HepG2 (cell line): Measurements from ENCODE around the gene TTC31. TPM values are rescaled to one million over a fixed set of nuclear protein-coding genes. Genes with fewer than 3 reads are reported as not detected.

Experiments
- CENPT ChIP-seq: sonication (generic); formaldehyde crosslinking; IDR thresholded peaks from 2 replicates; pipeline ENCODE4 v1.8.0; 2022; ENCODE audit warnings: low read depth, mild to moderate bottlenecking, moderate library complexity, missing genetic modification reagents
- FIP1L1 ChIP-seq: fragments of 200-400 bp; formaldehyde crosslinking; IDR thresholded peaks from 2 replicates; pipeline ENCODE4 v1.6.1; 2018; ENCODE audit warnings: low read depth, mild to moderate bottlenecking, low read length, moderate library complexity, borderline replicate concordance; ENCODE audit not compliant: insufficient read depth
- PAF1 ChIP-seq: IDR thresholded peaks from 2 replicates; pipeline ENCODE4 v1.6.1; 2016; ENCODE audit warnings: missing genetic modification reagents, missing compliant biosample characterization
- SKI ChIP-seq: fragments of 450-650 bp; IDR thresholded peaks from one replicate; pipeline ENCODE4 v1.6.1; 2018; ENCODE audit warnings: mild to moderate bottlenecking; ENCODE audit not compliant: partially characterized antibody
- ZNF432 ChIP-seq: sonication (generic); formaldehyde crosslinking; IDR thresholded peaks from 2 replicates; pipeline ENCODE4 v1.5.0; 2020; ENCODE audit warnings: missing genetic modification reagents, mild to moderate bottlenecking, borderline replicate concordance
- polyA plus RNA-seq, 8 experiments: library from polyadenylated mRNA; depleted of rRNA in 3 of 8; stranded (reverse) in 7 of 8; unstranded in 1 of 8; fragments of >200 nt; fragmentation: Illumina TruSeq in 4 of 8; extraction: Trizol in 4 of 8; gene quantifications; 2 replicates each; pipeline versions ENCODE4 v1.2.1 to v1.2.3, GENCODE V29; 2011 to 2016; ENCODE audit warnings: low read depth in 4 of 8, missing spikeins in 1 of 8, mixed read lengths in 1 of 8; ENCODE audit not compliant: insufficient read depth in 1 of 8
- total RNA-seq, 5 experiments: library from RNA; depleted of rRNA; stranded (reverse); fragments of >200 nt; fragmentation: Illumina TruSeq; extraction: Trizol; gene quantifications; 2 replicates each; pipeline ENCODE4 v1.2.3, GENCODE V29; 2016; ENCODE audit warnings: low read depth in 1 of 5
- TF ChIP-seq, protein P1 (sequence below): sonication (generic); formaldehyde crosslinking; IDR thresholded peaks from 2 replicates; pipeline ENCODE4 v1.5.0; 2020; ENCODE audit warnings: mild to moderate bottlenecking, low read depth, missing genetic modification reagents, borderline replicate concordance
- TF ChIP-seq, protein P2 (sequence below): sonication (generic); formaldehyde crosslinking; IDR thresholded peaks from 2 replicates; pipeline ENCODE4 v1.8.0; 2022; ENCODE audit warnings: missing genetic modification reagents, low read depth, mild to moderate bottlenecking, borderline replicate concordance
- TF ChIP-seq, protein P3 (sequence below): sonication (generic); formaldehyde crosslinking; IDR thresholded peaks from 2 replicates; pipeline ENCODE4 v1.4.0; 2020; ENCODE audit warnings: missing genetic modification reagents, borderline replicate concordance
- TF ChIP-seq, protein P4 (sequence below), 2 experiments: fragments of 450-650 bp in 1 of 2; sonication (generic) in 1 of 2; formaldehyde crosslinking in 1 of 2; IDR thresholded peaks; 2 replicates each; pipeline versions ENCODE4 v1.6.1 to v1.8.0; 2016 to 2022; ENCODE audit warnings: antibody characterized with exemption in 1 of 2, mild to moderate bottlenecking in 1 of 2, missing genetic modification reagents in 1 of 2
- TF ChIP-seq, protein P5 (sequence below): sonication (generic); formaldehyde crosslinking; IDR thresholded peaks from 2 replicates; pipeline ENCODE4 v1.4.0; 2020; ENCODE audit warnings: missing genetic modification reagents, borderline replicate concordance

Gene TTC31
- total and polyA plus RNA-seq, 2 of the 13 experiments (the other 11 are each of a cell fraction or from before 2014, with no cell fraction given), result 28.3 to 39.5 TPM

DNA sequence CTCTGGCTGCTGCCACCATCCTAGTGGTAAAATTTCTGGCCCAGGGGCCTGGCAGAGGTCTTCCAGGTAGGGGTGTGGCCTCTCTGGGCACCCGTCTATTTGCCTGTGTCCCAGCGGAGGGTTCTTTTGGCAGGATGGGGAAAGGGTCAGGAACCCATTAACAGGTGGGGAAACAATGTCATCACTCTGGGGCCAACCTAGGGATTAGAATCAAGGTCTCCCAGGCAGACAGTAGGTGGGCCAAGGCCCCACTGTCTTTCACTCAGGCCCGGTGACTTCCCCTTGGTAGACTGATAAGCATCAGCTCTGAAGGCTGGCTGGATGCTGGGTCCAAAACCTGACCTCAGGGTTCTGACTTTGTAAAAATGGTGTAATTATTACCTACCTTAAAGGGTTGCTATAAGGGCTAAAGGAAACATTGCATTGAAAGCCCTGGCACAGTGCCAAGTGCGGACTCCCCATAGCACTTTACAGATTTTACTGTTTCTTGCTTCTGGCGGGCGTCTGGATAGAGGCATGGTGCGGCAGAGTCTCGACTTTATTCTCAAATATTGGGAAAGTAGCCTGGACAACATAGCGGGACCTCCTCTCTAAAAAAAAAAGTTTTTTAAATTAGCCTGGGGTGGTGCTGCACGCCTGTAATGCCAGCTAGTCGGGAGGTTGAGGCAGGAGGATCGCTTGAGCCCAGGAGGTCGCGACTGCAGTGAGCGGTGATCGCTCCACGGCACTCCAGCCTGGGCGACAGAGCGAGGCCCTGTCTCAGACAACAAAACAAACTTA, 14.3 kb downstream of the TTC31 start (continued):
- TF ChIP-seq, protein P1, sequence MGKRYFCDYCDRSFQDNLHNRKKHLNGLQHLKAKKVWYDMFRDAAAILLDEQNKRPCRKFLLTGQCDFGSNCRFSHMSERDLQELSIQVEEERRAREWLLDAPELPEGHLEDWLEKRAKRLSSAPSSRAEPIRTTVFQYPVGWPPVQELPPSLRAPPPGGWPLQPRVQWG (CRISPR knock-in tag), result no peak
- TF ChIP-seq, protein P2, sequence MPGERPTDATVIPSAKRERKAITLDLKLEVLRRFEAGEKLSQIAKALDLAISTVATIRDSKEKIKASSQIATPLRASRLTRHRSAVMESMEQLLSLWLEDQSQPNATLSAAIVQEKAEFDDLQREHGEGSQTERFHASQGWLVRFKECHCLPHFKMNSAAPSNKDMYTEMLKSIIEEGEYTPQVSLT (CRISPR knock-in tag), result no peak
- TF ChIP-seq, protein P3, sequence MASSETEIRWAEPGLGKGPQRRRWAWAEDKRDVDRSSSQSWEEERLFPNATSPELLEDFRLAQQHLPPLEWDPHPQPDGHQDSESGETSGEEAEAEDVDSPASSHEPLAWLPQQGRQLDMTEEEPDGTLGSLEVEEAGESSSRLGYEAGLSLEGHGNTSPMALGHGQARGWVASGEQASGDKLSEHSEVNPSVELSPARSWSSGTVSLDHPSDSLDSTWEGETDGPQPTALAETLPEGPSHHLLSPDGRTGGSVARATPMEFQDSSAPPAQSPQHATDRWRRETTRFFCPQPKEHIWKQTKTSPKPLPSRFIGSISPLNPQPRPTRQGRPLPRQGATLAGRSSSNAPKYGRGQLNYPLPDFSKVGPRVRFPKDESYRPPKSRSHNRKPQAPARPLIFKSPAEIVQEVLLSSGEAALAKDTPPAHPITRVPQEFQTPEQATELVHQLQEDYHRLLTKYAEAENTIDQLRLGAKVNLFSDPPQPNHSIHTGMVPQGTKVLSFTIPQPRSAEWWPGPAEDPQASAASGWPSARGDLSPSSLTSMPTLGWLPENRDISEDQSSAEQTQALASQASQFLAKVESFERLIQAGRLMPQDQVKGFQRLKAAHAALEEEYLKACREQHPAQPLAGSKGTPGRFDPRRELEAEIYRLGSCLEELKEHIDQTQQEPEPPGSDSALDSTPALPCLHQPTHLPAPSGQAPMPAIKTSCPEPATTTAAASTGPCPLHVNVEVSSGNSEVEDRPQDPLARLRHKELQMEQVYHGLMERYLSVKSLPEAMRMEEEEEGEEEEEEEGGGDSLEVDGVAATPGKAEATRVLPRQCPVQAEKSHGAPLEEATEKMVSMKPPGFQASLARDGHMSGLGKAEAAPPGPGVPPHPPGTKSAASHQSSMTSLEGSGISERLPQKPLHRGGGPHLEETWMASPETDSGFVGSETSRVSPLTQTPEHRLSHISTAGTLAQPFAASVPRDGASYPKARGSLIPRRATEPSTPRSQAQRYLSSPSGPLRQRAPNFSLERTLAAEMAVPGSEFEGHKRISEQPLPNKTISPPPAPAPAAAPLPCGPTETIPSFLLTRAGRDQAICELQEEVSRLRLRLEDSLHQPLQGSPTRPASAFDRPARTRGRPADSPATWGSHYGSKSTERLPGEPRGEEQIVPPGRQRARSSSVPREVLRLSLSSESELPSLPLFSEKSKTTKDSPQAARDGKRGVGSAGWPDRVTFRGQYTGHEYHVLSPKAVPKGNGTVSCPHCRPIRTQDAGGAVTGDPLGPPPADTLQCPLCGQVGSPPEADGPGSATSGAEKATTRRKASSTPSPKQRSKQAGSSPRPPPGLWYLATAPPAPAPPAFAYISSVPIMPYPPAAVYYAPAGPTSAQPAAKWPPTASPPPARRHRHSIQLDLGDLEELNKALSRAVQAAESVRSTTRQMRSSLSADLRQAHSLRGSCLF (CRISPR knock-in tag), result no peak
- TF ChIP-seq, protein P4, sequence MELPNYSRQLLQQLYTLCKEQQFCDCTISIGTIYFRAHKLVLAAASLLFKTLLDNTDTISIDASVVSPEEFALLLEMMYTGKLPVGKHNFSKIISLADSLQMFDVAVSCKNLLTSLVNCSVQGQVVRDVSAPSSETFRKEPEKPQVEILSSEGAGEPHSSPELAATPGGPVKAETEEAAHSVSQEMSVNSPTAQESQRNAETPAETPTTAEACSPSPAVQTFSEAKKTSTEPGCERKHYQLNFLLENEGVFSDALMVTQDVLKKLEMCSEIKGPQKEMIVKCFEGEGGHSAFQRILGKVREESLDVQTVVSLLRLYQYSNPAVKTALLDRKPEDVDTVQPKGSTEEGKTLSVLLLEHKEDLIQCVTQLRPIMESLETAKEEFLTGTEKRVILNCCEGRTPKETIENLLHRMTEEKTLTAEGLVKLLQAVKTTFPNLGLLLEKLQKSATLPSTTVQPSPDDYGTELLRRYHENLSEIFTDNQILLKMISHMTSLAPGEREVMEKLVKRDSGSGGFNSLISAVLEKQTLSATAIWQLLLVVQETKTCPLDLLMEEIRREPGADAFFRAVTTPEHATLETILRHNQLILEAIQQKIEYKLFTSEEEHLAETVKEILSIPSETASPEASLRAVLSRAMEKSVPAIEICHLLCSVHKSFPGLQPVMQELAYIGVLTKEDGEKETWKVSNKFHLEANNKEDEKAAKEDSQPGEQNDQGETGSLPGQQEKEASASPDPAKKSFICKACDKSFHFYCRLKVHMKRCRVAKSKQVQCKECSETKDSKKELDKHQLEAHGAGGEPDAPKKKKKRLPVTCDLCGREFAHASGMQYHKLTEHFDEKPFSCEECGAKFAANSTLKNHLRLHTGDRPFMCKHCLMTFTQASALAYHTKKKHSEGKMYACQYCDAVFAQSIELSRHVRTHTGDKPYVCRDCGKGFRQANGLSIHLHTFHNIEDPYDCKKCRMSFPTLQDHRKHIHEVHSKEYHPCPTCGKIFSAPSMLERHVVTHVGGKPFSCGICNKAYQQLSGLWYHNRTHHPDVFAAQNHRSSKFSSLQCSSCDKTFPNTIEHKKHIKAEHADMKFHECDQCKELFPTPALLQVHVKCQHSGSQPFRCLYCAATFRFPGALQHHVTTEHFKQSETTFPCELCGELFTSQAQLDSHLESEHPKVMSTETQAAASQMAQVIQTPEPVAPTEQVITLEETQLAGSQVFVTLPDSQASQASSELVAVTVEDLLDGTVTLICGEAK (IDR thresholded peaks at IDR 0.05), result no peak
- TF ChIP-seq, protein P4 (CRISPR knock-in tag; IDR thresholded peaks at IDR 0.05), result no peak
- TF ChIP-seq, protein P5, sequence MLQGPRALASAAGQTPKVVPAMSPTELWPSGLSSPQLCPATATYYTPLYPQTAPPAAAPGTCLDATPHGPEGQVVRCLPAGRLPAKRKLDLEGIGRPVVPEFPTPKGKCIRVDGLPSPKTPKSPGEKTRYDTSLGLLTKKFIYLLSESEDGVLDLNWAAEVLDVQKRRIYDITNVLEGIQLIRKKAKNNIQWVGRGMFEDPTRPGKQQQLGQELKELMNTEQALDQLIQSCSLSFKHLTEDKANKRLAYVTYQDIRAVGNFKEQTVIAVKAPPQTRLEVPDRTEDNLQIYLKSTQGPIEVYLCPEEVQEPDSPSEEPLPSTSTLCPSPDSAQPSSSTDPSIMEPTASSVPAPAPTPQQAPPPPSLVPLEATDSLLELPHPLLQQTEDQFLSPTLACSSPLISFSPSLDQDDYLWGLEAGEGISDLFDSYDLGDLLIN (CRISPR knock-in tag), result no peak
- 0 out of 2 replicates have a peak, but pooled peaks have one; percentile 34 for TF ChIP-seq CENPT (CRISPR knock-in tag)
- TF ChIP-seq FIP1L1, result no peak
- TF ChIP-seq PAF1 (CRISPR knock-in tag), result 0 out of 2 replicates have a peak, but pooled peaks have one; percentile 58
- no peak for TF ChIP-seq ZNF432
- TF ChIP-seq SKI, result peak; percentile 74
